ENCODE results near the gene TNFSF11.

- TF ChIP-seq EZH2 (IDR thresholded peaks at IDR 0.05; ENCODE audit: insufficient read depth, poor library complexity, severe bottlenecking) (no peak), EZH2phosphoT487 (IDR thresholded peaks at IDR 0.05; ENCODE audit: insufficient read depth, low read depth) (no peak)
These were observed 25.0 kb upstream of the TNFSF11 start for GRCh38 chr13:42548731-42549551.
